ENCODE results near the gene SDS. TPM values are rescaled to one million over a fixed set of nuclear protein-coding genes. Genes with fewer than 3 reads are reported as not detected.

SDS gene
- total RNA-seq, 1 experiment from 2014 or later = not detected

GRCh38 chr12:113399490-113399889, 4.2 kb downstream of the SDS start (continued):
- TF ChIP-seq, protein P1, sequence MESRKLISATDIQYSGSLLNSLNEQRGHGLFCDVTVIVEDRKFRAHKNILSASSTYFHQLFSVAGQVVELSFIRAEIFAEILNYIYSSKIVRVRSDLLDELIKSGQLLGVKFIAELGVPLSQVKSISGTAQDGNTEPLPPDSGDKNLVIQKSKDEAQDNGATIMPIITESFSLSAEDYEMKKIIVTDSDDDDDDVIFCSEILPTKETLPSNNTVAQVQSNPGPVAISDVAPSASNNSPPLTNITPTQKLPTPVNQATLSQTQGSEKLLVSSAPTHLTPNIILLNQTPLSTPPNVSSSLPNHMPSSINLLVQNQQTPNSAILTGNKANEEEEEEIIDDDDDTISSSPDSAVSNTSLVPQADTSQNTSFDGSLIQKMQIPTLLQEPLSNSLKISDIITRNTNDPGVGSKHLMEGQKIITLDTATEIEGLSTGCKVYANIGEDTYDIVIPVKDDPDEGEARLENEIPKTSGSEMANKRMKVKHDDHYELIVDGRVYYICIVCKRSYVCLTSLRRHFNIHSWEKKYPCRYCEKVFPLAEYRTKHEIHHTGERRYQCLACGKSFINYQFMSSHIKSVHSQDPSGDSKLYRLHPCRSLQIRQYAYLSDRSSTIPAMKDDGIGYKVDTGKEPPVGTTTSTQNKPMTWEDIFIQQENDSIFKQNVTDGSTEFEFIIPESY (IDR thresholded peaks at IDR 0.05; ENCODE audit: extremely low read depth, insufficient replicate concordance, low read length) = no peak
- TF ChIP-seq JUND (IDR thresholded peaks at IDR 0.05) = no peak
- no peak for TF ChIP-seq FOSL1 (IDR thresholded peaks at IDR 0.05; ENCODE audit: low read depth)
- TF ChIP-seq, protein P2, sequence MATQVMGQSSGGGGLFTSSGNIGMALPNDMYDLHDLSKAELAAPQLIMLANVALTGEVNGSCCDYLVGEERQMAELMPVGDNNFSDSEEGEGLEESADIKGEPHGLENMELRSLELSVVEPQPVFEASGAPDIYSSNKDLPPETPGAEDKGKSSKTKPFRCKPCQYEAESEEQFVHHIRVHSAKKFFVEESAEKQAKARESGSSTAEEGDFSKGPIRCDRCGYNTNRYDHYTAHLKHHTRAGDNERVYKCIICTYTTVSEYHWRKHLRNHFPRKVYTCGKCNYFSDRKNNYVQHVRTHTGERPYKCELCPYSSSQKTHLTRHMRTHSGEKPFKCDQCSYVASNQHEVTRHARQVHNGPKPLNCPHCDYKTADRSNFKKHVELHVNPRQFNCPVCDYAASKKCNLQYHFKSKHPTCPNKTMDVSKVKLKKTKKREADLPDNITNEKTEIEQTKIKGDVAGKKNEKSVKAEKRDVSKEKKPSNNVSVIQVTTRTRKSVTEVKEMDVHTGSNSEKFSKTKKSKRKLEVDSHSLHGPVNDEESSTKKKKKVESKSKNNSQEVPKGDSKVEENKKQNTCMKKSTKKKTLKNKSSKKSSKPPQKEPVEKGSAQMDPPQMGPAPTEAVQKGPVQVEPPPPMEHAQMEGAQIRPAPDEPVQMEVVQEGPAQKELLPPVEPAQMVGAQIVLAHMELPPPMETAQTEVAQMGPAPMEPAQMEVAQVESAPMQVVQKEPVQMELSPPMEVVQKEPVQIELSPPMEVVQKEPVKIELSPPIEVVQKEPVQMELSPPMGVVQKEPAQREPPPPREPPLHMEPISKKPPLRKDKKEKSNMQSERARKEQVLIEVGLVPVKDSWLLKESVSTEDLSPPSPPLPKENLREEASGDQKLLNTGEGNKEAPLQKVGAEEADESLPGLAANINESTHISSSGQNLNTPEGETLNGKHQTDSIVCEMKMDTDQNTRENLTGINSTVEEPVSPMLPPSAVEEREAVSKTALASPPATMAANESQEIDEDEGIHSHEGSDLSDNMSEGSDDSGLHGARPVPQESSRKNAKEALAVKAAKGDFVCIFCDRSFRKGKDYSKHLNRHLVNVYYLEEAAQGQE (IDR thresholded peaks at IDR 0.05; ENCODE audit: low read depth) = no peak

- intact Hi-C loops (cut with micrococcal nuclease) = no loop called here
- H3K27ac ChIP-seq (ENCODE audit: low read depth, low read length) = no peak overlapping the region
- ChIA-PET CTCF (no interaction called here), RAD21 (ENCODE audit: low non-redundant PET in 1 of 2, low total read pairs in 2 of 2, uncharacterized antibody in 2 of 2, unreplicated experiment in 2 of 2) (no interaction called here), POLR2A (no interaction called here)
- H3K9me3 ChIP-seq (ENCODE audit: control insufficient read depth in 1 of 2, insufficient read depth in 1 of 2, low read depth in 1 of 2, low read length in 2 of 2) = no peaks in the 10 kb centered on the region
- H3K9ac ChIP-seq (ENCODE audit: low read length) = no peak overlapping the region
- H3K4me2 ChIP-seq (ENCODE audit: low read length) = no peak overlapping the region
- H3K9me2 ChIP-seq (ENCODE audit: insufficient read depth) = no peaks in the 10 kb centered on the region
- no peak overlapping the region for H2AFZ ChIP-seq (ENCODE audit: low read depth, low read length, poor library complexity, severe bottlenecking)
- no peaks in the 10 kb centered on the region for H4K20me1 ChIP-seq (ENCODE audit: insufficient read depth)
- no peaks in the 10 kb centered on the region for H3K79me2 ChIP-seq (ENCODE audit: insufficient read depth, low read length)
- no peak for ATAC-seq
- H3K4me3 ChIP-seq (replicated peaks in 1 of 2; ENCODE audit: low read depth in 1 of 2, low read length in 2 of 2) = no peak overlapping the region
- no peak for DNase-seq (ENCODE audit: low read depth, low spot score)
- H3K36me3 ChIP-seq (ENCODE audit: control insufficient read depth in 1 of 2, insufficient read depth in 2 of 2, low read length in 2 of 2) = no peaks in the 10 kb centered on the region
- no peaks in the 10 kb centered on the region for H3K27me3 ChIP-seq (ENCODE audit: insufficient read depth, low read length)
- no TSS peak for BruUV-seq (replicated peaks)
- H3K4me1 ChIP-seq (ENCODE audit: control insufficient read depth in 1 of 2, insufficient read depth in 2 of 2, low read length in 2 of 2) = peaks cover 0 to 2% of the 10 kb centered on the region in 2 experiments; a peak in 1 of 4 replicates
- no peak for TF ChIP-seq POLR2A (IDR thresholded peaks at IDR 0.05; ENCODE audit: borderline replicate concordance, extremely low read depth, insufficient read depth, insufficient read length)
- no peak for TF ChIP-seq SRF (IDR thresholded peaks at IDR 0.05; ENCODE audit: low read depth)
- TF ChIP-seq MAX (IDR thresholded peaks at IDR 0.05) = no peak
- no peak for TF ChIP-seq CBX3 (IDR thresholded peaks at IDR 0.05; ENCODE audit: low read depth)
- TF ChIP-seq FOSL1 (IDR thresholded peaks at IDR 0.05; ENCODE audit: low read depth) = no peak
- TF ChIP-seq, protein P2 (IDR thresholded peaks at IDR 0.05; ENCODE audit: low read depth) = no peak
- no peak for TF ChIP-seq EGR1 (IDR thresholded peaks at IDR 0.05; ENCODE audit: low read depth)
- no peak for TF ChIP-seq ZFX (IDR thresholded peaks at IDR 0.05)
- TF ChIP-seq RAD21 (IDR thresholded peaks at IDR 0.05; ENCODE audit: low read depth) = no peak
- TF ChIP-seq YY1 (IDR thresholded peaks at IDR 0.05; ENCODE audit: extremely low read depth, insufficient replicate concordance, low read depth, low read length) = no peak
- TF ChIP-seq SP1 (IDR thresholded peaks at IDR 0.05; ENCODE audit: low read depth) = no peak
- TF ChIP-seq ZNF274 (IDR thresholded peaks at IDR 0.05; ENCODE audit: low read depth, low read length) = no peak
Measured at GRCh38 chr12:113398346-113399290, 5.1 kb downstream of the SDS start.

Measured in HCT116 (cell line).